Measurements from ENCODE around the gene SACM1L. TPM values are rescaled to one million over a fixed set of nuclear protein-coding genes. Genes with fewer than 3 reads are reported as not detected.
"Not testable (repeated sequence)": the region's sequence is repeated elsewhere in the genome, so short reads cannot be mapped to it uniquely, and the experiment has no call there.

The SACM1L gene
- total RNA-seq, 1 experiment from 2014 or later = 61.8 TPM

GRCh38 chr3:45690336-45691035, 1.3 kb downstream of the SACM1L start:
- H3K9me3 ChIP-seq (ENCODE audit: low read length) = no peaks in the 10 kb centered on the region
- H2AFZ ChIP-seq (ENCODE audit: low read length) = no peak overlapping the region
- DNase-seq = peak; percentile 62
- 0 out of 2 replicates have a peak, but pooled peaks cover 5% of the 10 kb centered on the region for H4K20me1 ChIP-seq (ENCODE audit: insufficient read depth, low read depth, low read length)
- H3K36me3 ChIP-seq (ENCODE audit: insufficient read depth, low read length) = peaks cover 32% of the 10 kb centered on the region
- no peaks in the 10 kb centered on the region for H3K27me3 ChIP-seq (ENCODE audit: low read length)
- H3K4me2 ChIP-seq (ENCODE audit: low read depth, low read length, poor library complexity, severe bottlenecking) = peak overlapping the region; percentile 84
- peak overlapping the region; percentile 80 for H3K27ac ChIP-seq (ENCODE audit: low read length)
- peaks cover 49% of the 10 kb centered on the region for H3K4me1 ChIP-seq (ENCODE audit: low read length)
- peak overlapping the region; percentile 93 for H3K9ac ChIP-seq (ENCODE audit: low read length)
- peaks cover 62% of the 10 kb centered on the region for H3K79me2 ChIP-seq (ENCODE audit: low read length)
- H3K4me3 ChIP-seq (ENCODE audit: low read length) = peak overlapping the region; percentile 81
- no peaks in the 10 kb centered on the region for H3K9me2 ChIP-seq (replicated peaks; ENCODE audit: insufficient read depth, low read length)

DNA sequence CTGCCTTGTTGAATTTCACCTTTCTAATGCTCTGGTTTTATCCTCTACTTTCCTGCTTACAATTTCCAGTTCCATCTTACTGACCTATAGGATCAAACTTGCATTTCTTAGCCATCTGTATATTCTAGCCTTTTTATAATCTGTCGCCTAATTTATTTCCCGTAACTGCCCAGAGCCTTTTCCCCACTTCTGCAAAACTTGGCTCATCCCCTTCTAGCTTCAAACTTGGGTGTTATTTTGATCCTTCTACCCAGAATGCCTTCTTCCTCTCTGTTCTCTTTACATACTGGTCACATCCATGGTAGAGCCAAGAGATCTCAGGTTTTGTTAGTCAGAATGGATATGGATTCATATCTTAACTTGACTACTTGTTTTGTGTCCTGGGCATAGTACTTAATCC, 2.6 kb downstream of the SACM1L start:
- H3K9me3 ChIP-seq (ENCODE audit: low read length) = no peaks in the 10 kb centered on the region
- H3K4me2 ChIP-seq (ENCODE audit: low read depth, low read length, poor library complexity, severe bottlenecking) = peak overlapping the region; percentile 84
- no peak overlapping the region for H2AFZ ChIP-seq (ENCODE audit: low read length)
- H3K9ac ChIP-seq (ENCODE audit: low read length) = peak overlapping the region; percentile 93; the same call in 1 of the 2 replicates
- no peak overlapping the region for H3K27ac ChIP-seq (ENCODE audit: low read length)
- H3K4me3 ChIP-seq (ENCODE audit: low read length) = no peak overlapping the region
- no peaks in the 10 kb centered on the region for H3K27me3 ChIP-seq (ENCODE audit: low read length)
- no peak for DNase-seq
- peaks cover 76% of the 10 kb centered on the region for H3K79me2 ChIP-seq (ENCODE audit: low read length)
- peaks cover 38% of the 10 kb centered on the region for H3K36me3 ChIP-seq (ENCODE audit: insufficient read depth, low read length)
- peaks cover 51% of the 10 kb centered on the region for H3K4me1 ChIP-seq (ENCODE audit: low read length)
- no peaks in the 10 kb centered on the region for H3K9me2 ChIP-seq (replicated peaks; ENCODE audit: insufficient read depth, low read length)
- 0 out of 2 replicates have a peak, but pooled peaks cover 5% of the 10 kb centered on the region for H4K20me1 ChIP-seq (ENCODE audit: insufficient read depth, low read depth, low read length)

DNA sequence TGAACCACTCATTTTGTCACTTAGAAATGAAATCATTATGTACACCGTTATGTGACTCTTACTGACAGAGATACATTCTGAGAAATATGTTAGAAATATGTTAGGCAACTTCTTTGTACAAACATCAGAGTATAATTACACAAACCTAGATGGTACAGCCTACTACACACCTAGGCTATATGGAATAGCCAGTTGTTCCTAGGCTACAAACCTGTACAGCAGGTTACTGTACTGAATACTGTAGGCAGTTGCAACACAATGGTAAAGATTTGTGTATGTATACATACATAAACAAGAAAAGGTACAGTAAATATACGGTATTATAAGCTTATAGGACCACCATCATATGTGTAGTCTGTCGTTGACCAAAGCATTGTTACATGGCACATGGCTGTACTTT, 3.7 kb downstream of the SACM1L start:
- H3K27me3 ChIP-seq (ENCODE audit: low read length) = no peaks in the 10 kb centered on the region
- no peak overlapping the region for H2AFZ ChIP-seq (ENCODE audit: low read length)
- H3K79me2 ChIP-seq (ENCODE audit: low read length) = peaks cover 86% of the 10 kb centered on the region
- H3K4me1 ChIP-seq (ENCODE audit: low read length) = peaks cover 51% of the 10 kb centered on the region
- H3K9ac ChIP-seq (ENCODE audit: low read length) = no peak overlapping the region
- H3K36me3 ChIP-seq (ENCODE audit: insufficient read depth, low read length) = peaks cover 43% of the 10 kb centered on the region
- H3K4me2 ChIP-seq (ENCODE audit: low read depth, low read length, poor library complexity, severe bottlenecking) = peak overlapping the region; percentile 19
- H3K9me3 ChIP-seq (ENCODE audit: low read length) = no peaks in the 10 kb centered on the region
- H3K9me2 ChIP-seq (replicated peaks; ENCODE audit: insufficient read depth, low read length) = no peaks in the 10 kb centered on the region
- no peak overlapping the region for H3K27ac ChIP-seq (ENCODE audit: low read length)
- no peak for DNase-seq
- H4K20me1 ChIP-seq (ENCODE audit: insufficient read depth, low read depth, low read length) = 0 out of 2 replicates have a peak, but pooled peaks cover 5% of the 10 kb centered on the region
- H3K4me3 ChIP-seq (ENCODE audit: low read length) = no peak overlapping the region

DNA sequence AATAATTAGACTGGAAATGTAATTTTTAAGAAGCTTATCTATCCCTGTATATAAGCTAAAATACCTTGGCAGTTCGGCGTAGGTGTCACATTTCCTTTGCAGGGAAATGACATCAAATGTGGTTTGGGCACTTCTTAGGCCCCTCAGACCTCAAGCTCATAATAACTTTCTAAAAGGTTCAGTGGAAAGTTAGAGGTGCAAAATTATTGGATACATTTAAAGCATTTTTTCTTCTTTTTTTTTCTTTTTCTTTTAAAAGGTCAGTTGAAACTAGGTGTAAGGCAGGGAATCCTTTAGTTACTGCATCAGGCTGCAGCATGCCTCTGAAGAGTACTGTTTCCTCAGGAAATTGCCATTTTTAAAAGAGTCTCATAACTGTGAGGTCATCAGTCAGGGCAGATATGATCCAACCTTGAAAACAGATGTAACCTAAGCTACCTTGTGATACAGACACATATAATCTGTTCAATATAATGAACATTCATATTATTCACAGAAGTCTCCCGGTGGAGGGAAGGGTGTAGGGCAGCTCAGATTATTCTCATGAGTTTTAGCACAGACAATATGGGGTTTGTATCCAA, 4.8 kb downstream of the SACM1L start:
- H3K4me1 ChIP-seq (ENCODE audit: low read length) = peaks cover 51% of the 10 kb centered on the region
- H4K20me1 ChIP-seq (ENCODE audit: insufficient read depth, low read depth, low read length) = 0 out of 2 replicates have a peak, but pooled peaks cover 5% of the 10 kb centered on the region
- H3K27ac ChIP-seq (ENCODE audit: low read length) = 0 out of 2 replicates have a peak overlapping the region, but pooled peaks have one; percentile 7
- no peak overlapping the region for H3K9ac ChIP-seq (ENCODE audit: low read length)
- H3K4me2 ChIP-seq (ENCODE audit: low read depth, low read length, poor library complexity, severe bottlenecking) = peak overlapping the region; percentile 19
- H2AFZ ChIP-seq (ENCODE audit: low read length) = no peak overlapping the region
- peaks cover 98% of the 10 kb centered on the region for H3K79me2 ChIP-seq (ENCODE audit: low read length)
- no peaks in the 10 kb centered on the region for H3K9me2 ChIP-seq (replicated peaks; ENCODE audit: insufficient read depth, low read length)
- H3K27me3 ChIP-seq (ENCODE audit: low read length) = no peaks in the 10 kb centered on the region
- no peaks in the 10 kb centered on the region for H3K9me3 ChIP-seq (ENCODE audit: low read length)
- H3K36me3 ChIP-seq (ENCODE audit: insufficient read depth, low read length) = peaks cover 44% of the 10 kb centered on the region
- no peak for DNase-seq
- H3K4me3 ChIP-seq (ENCODE audit: low read length) = no peak overlapping the region

DNA sequence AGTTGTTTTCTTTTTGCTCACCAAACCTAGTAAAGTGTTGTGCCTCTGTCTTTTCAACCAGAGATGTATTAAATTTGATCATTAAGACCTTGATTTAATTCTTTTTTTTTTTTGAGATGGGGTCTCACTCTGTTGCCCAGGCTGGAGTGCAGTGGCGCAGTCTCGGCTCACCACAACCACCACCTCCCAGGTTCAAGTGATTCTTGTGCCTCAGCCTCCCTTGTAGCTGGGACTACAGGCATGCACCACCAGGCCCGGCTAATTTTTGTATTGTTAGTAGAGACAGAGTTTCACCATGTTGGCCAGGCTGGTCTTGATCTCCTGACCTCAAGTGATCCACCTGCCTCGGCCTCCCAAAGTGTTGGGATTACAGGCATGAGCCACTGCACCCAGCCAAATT, 6.0 kb downstream of the SACM1L start:
- H3K4me1 ChIP-seq (ENCODE audit: low read length) = peaks cover 51% of the 10 kb centered on the region
- H4K20me1 ChIP-seq (ENCODE audit: insufficient read depth, low read depth, low read length); H3K4me2 ChIP-seq (ENCODE audit: low read depth, low read length, poor library complexity, severe bottlenecking); H3K27me3 ChIP-seq (ENCODE audit: low read length); H3K9me2 ChIP-seq (replicated peaks; ENCODE audit: insufficient read depth, low read length); H3K4me3 ChIP-seq (ENCODE audit: low read length); H2AFZ ChIP-seq (ENCODE audit: low read length); DNase-seq; H3K27ac ChIP-seq (ENCODE audit: low read length); H3K9me3 ChIP-seq (ENCODE audit: low read length); H3K9ac ChIP-seq (ENCODE audit: low read length): not testable (repeated sequence)
- peaks cover 98% of the 10 kb centered on the region for H3K79me2 ChIP-seq (ENCODE audit: low read length)
- peaks cover 48% of the 10 kb centered on the region for H3K36me3 ChIP-seq (ENCODE audit: insufficient read depth, low read length)

GRCh38 chr3:45700570-45701073, 11.4 kb downstream of the SACM1L start:
- Histone ChIP-seq H4K20me1 (ENCODE audit: insufficient read depth, low read depth, low read length) (no peaks in the 10 kb centered on the region), H3K4me1 (ENCODE audit: low read length) (peaks cover 23% of the 10 kb centered on the region), H3K4me2 (ENCODE audit: low read depth, low read length, poor library complexity, severe bottlenecking) (no peak overlapping the region), H3K9ac (ENCODE audit: low read length) (no peak overlapping the region), H3K79me2 (ENCODE audit: low read length) (peaks cover 95% of the 10 kb centered on the region), H3K27me3 (ENCODE audit: low read length) (no peaks in the 10 kb centered on the region), H3K4me3 (ENCODE audit: low read length) (no peak overlapping the region), H2AFZ (ENCODE audit: low read length) (no peak overlapping the region), H3K9me2 (replicated peaks; ENCODE audit: insufficient read depth, low read length) (no peaks in the 10 kb centered on the region), H3K36me3 (ENCODE audit: insufficient read depth, low read length) (peaks cover 40% of the 10 kb centered on the region), H3K27ac (ENCODE audit: low read length) (no peak overlapping the region), H3K9me3 (ENCODE audit: low read length) (no peaks in the 10 kb centered on the region)
- DNase-seq = no peak

GRCh38 chr3:45701172-45701867, 12.1 kb downstream of the SACM1L start:
- no peak overlapping the region for H3K4me3 ChIP-seq (ENCODE audit: low read length)
- no peak overlapping the region for H2AFZ ChIP-seq (ENCODE audit: low read length)
- no peaks in the 10 kb centered on the region for H4K20me1 ChIP-seq (ENCODE audit: insufficient read depth, low read depth, low read length)
- H3K9me3 ChIP-seq (ENCODE audit: low read length) = no peaks in the 10 kb centered on the region
- no peaks in the 10 kb centered on the region for H3K27me3 ChIP-seq (ENCODE audit: low read length)
- no peak overlapping the region for H3K4me2 ChIP-seq (ENCODE audit: low read depth, low read length, poor library complexity, severe bottlenecking)
- no peaks in the 10 kb centered on the region for H3K9me2 ChIP-seq (replicated peaks; ENCODE audit: insufficient read depth, low read length)
- no peak for DNase-seq
- H3K79me2 ChIP-seq (ENCODE audit: low read length) = peaks cover 95% of the 10 kb centered on the region
- no peak overlapping the region for H3K27ac ChIP-seq (ENCODE audit: low read length)
- peaks cover 29% of the 10 kb centered on the region for H3K4me1 ChIP-seq (ENCODE audit: low read length)
- peaks cover 36% of the 10 kb centered on the region for H3K36me3 ChIP-seq (ENCODE audit: insufficient read depth, low read length)
- H3K9ac ChIP-seq (ENCODE audit: low read length) = no peak overlapping the region
